ENCODE measurements around the gene FLT3LG. TPM values are rescaled to one million over a fixed set of nuclear protein-coding genes. Genes with fewer than 3 reads are reported as not detected.
"Not testable (repeated sequence)": the region's sequence is repeated elsewhere in the genome, so short reads cannot be mapped to it uniquely, and the experiment has no call there.

Gene FLT3LG
- total and polyA plus RNA-seq, 2 of the 8 experiments (the other 6 are each of a cell fraction or from before 2014, with no cell fraction given) = 1.6 to 3.2 TPM

DNA sequence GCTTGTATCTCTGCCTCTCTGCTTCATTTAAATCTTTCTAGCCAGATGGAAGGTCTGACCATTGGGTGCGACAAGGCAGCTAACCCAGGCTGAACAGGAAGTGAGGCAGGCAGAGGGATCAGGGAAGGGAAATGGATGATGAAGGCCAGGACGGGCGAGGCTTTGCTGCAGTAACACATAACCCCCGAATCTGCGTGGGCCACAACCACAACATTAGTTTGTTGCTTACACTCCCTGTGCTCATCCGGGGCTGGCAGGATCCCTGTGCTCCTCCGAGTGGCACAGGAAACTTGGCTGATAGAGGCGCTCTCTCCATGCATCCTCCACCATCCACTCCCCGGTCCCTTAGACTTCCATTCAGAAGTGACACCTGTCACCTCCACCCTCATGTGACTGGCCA lies 1.1 kb upstream of the FLT3LG start (continued):
- no peak for TF ChIP-seq SRF (IDR thresholded peaks at IDR 0.05; ENCODE audit: low read depth, low read length)
- TF ChIP-seq PHF8 (conservative IDR thresholded peaks at IDR 0.05; ENCODE audit: low read depth, low read length) = no peak
- no peak for TF ChIP-seq TEAD4 (IDR thresholded peaks at IDR 0.05; ENCODE audit: low read depth, low read length)
- no peak for TF ChIP-seq CTBP2 (IDR thresholded peaks at IDR 0.05; ENCODE audit: borderline replicate concordance, insufficient read depth, insufficient read length, low read length)
- TF ChIP-seq NRF1 (IDR thresholded peaks at IDR 0.05; ENCODE audit: low read depth, low read length) = no peak
- TF ChIP-seq HDAC2 (IDR thresholded peaks at IDR 0.05; ENCODE audit: borderline replicate concordance in 1 of 2, low read depth in 2 of 2, low read length in 2 of 2) = no peak

DNA sequence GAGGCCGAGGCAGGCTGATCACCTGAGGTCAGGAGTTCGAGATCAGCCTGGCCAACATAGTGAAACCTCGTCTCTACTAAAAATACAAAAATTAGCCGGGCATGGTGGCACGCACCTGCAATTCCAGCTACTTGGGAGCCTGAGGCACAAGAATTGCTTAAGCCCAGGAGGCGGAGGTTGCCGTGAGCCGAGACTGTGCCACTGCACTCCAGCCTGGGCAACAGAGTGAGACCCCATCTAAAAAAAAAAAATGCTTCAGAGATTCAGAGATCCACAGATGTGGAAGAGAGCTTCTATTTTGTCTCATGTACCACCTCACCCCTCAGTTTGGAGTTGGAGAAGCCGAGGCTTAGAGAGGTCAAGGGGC lies 531 bp upstream of the FLT3LG start:
- H3K27ac ChIP-seq (ENCODE audit: low read depth, low read length); H2AFZ ChIP-seq (ENCODE audit: low read length); H3K4ac ChIP-seq (replicated peaks; ENCODE audit: insufficient read length, low read depth, low read length); H4K8ac ChIP-seq (ENCODE audit: extremely low read depth, insufficient read depth, low read length); H2BK15ac ChIP-seq (ENCODE audit: low read length); DNase-seq (ENCODE audit: low read depth in 1 of 2, low spot score in 2 of 2); H4K20me1 ChIP-seq (replicated peaks in 1 of 2; ENCODE audit: control insufficient read depth in 1 of 2, insufficient read depth in 2 of 2, low read length in 2 of 2); H3K23ac ChIP-seq (ENCODE audit: insufficient read length); H3K36me3 ChIP-seq (ENCODE audit: control insufficient read depth in 2 of 4, insufficient read depth in 4 of 4, low read length in 3 of 4); FAIRE-seq; H2AK5ac ChIP-seq (ENCODE audit: low read depth, low read length); H2BK12ac ChIP-seq (ENCODE audit: low read depth, low read length); H4K91ac ChIP-seq (replicated peaks; ENCODE audit: insufficient read length, low read length); H4K5ac ChIP-seq (ENCODE audit: insufficient read length, low read depth, low read length); H3K4me1 ChIP-seq (replicated peaks in 1 of 4; ENCODE audit: control insufficient read depth in 3 of 4, insufficient read depth in 4 of 4, low read length in 3 of 4); H3K79me1 ChIP-seq (ENCODE audit: low read depth, low read length); H3K56ac ChIP-seq (replicated peaks; ENCODE audit: insufficient read length, low read depth, low read length); H3K27me3 ChIP-seq (replicated peaks in 1 of 4; ENCODE audit: control insufficient read depth in 3 of 4, extremely low read depth in 1 of 4, insufficient read depth in 3 of 4, low read length in 3 of 4); H3K18ac ChIP-seq (ENCODE audit: extremely low read depth, low read length); H2BK120ac ChIP-seq (replicated peaks; ENCODE audit: low read depth, low read length); H3K79me2 ChIP-seq (ENCODE audit: control insufficient read depth in 1 of 2, insufficient read depth in 2 of 2, low read length in 2 of 2); H3K9ac ChIP-seq (replicated peaks in 1 of 4; ENCODE audit: extremely low read depth in 1 of 4, low read depth in 3 of 4, low read length in 3 of 4); H3K23me2 ChIP-seq (ENCODE audit: low read depth, low read length); H3K9me3 ChIP-seq (ENCODE audit: insufficient read depth in 2 of 2, low read depth in 1 of 2, low read length in 1 of 2); H3K14ac ChIP-seq (ENCODE audit: insufficient read length); H2BK5ac ChIP-seq (ENCODE audit: low read depth, low read length); H2BK20ac ChIP-seq (ENCODE audit: low read length); H3K4me3 ChIP-seq (ENCODE audit: extremely low read depth in 1 of 4, insufficient read depth in 2 of 4, low read depth in 3 of 4, low read length in 4 of 4): not testable (repeated sequence)
- POLR2A ChIA-PET (ENCODE audit: partially characterized antibody) = interaction anchor here (0.6 to 6.8 kb wide), 9 partner anchors 11 to 919 kb away, joined by 3 to 50 read pairs (median 5); partner anchors contain the start of genes ALDH16A1, PIH1D1 and RPS11
- CTCF ChIA-PET (ENCODE audit: partially characterized antibody) = interaction anchor here (0.7 to 3.5 kb wide), 15 partner anchors 8 to 220 kb away, joined by 3 to 28 read pairs (median 5); partner anchors contain the start of gene ALDH16A1
- WGBS, 2 experiments (ENCODE audit: extremely low coverage in 1 of 2, insufficient coverage in 1 of 2, insufficient read length in 1 of 2, insufficient replicate concordance in 2 of 2, low coverage in 1 of 2, low lambda C conversion rate in 2 of 2, missing lambda C conversion rate in 1 of 2) = 91% methylated on average over 7 of the region's 9 CpGs; no CpG with 5 or more reads in 1 of the 2 experiments
- H3K4me2 ChIP-seq (ENCODE audit: insufficient read depth in 1 of 2, low read depth in 2 of 2, low read length in 2 of 2) = peak overlapping the region in 1 of 2 experiments; percentile 48; a peak in 2 of 4 replicates

All from H1 (cell line).